ACC112 (cell line): ENCODE measurements around the gene CLCN5.

Experiments
- H2AFZ ChIP-seq: fragments of 200-600 bp; sonication (generic); one replicate; pipeline ENCODE4 v1.6.0; 2017; ENCODE audit warnings: antibody characterized with exemption, low read length; ENCODE audit not compliant: unreplicated experiment
- H3K27ac ChIP-seq: fragments of 200-600 bp; sonication (generic); 2 replicates; pipeline ENCODE4 v1.5.1; 2014; ENCODE audit warnings: low read depth, mild to moderate bottlenecking, antibody characterized with exemption, low read length, moderate library complexity
- H3K27me3 ChIP-seq: fragments of 200-600 bp; sonication (generic); 2 replicates; pipeline ENCODE4 v1.6.1; 2014; ENCODE audit warnings: mild to moderate bottlenecking, antibody characterized with exemption, low read length, moderate library complexity, mixed read lengths; ENCODE audit not compliant: insufficient read depth
- H3K36me3 ChIP-seq: fragments of 200-600 bp; sonication (generic); 2 replicates; pipeline ENCODE4 v1.6.1; 2016; ENCODE audit warnings: mild to moderate bottlenecking, antibody characterized with exemption, low read length, moderate library complexity, mixed read lengths; ENCODE audit not compliant: insufficient read depth
- H3K4me1 ChIP-seq: fragments of 200-600 bp; sonication (generic); one replicate; pipeline ENCODE4 v1.6.1; 2016; ENCODE audit warnings: low read length, mixed read lengths; ENCODE audit not compliant: insufficient read depth, unreplicated experiment, control insufficient read depth
- H3K4me3 ChIP-seq: fragments of 200-600 bp; sonication (generic); 2 replicates; pipeline ENCODE4 v1.5.1; 2014; ENCODE audit warnings: mild to moderate bottlenecking, low read depth, low read length
- H3K79me2 ChIP-seq: fragments of 200-600 bp; sonication (generic); one replicate; pipeline ENCODE4 v1.6.0; 2016; ENCODE audit warnings: low read length; ENCODE audit not compliant: control insufficient read depth, unreplicated experiment, insufficient read depth

The CLCN5 gene

DNA sequence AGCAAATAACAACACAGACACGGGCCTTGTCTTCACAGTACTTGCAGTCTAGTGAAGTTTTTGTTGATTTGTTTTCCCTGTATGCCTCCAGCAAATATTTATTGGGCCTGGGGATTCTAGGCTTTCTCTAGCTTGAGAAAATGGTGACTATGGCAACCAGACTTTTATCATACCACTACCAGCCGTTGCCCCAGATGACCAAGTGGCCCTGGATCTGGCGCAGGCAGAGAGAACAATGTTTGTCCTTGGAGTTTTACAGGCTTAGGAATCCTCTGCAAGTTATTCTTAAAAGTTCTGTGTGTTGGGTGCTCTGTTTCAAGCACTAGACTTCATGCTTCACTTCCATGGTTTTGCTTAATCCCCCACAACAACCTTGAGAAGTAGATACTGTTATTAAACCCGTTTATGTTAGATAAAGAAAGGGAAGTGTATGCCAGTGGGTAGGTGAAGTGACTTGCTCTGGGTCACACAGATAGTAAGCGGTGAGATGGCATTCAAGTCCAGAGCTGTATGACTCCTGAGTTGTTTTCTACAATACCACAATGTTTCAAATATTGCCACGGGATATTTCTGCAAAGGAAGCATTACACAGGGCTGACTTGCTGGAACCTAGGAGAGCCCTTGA, 183.8 kb downstream of the CLCN5 start:
- no peaks in the 10 kb centered on the region for H3K36me3 ChIP-seq
- no peaks in the 10 kb centered on the region for H3K79me2 ChIP-seq
- H2AFZ ChIP-seq = no peak overlapping the region
- H3K4me3 ChIP-seq = no peak overlapping the region
- 0 out of 2 replicates have a peak, but pooled peaks cover 3% of the 10 kb centered on the region for H3K27me3 ChIP-seq
- no peak overlapping the region for H3K27ac ChIP-seq
- H3K4me1 ChIP-seq = no peaks in the 10 kb centered on the region

DNA sequence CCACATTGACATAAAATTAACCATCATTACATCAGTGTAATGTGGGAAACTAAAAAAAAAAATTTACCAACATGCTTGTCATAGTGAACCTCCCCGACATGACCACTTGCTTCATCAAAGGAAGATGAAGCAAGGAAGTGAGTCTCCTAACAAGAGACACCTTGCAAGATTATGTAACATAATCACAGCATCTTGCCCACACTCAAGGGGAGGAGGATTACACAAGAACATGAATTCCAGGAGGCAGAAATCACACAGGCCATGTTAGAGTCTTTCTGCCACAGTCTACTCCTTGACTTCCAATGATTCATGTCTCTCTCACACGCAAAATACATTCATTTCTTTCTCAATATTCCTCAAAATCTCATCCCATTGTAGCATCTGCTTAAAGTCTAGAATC, 185.1 kb downstream of the CLCN5 start:
- Histone ChIP-seq H3K27me3 (0 out of 2 replicates have a peak, but pooled peaks cover 3% of the 10 kb centered on the region), H3K36me3 (no peaks in the 10 kb centered on the region), H3K27ac (no peak overlapping the region), H2AFZ (no peak overlapping the region), H3K79me2 (no peaks in the 10 kb centered on the region), H3K4me1 (no peaks in the 10 kb centered on the region), H3K4me3 (no peak overlapping the region)

DNA sequence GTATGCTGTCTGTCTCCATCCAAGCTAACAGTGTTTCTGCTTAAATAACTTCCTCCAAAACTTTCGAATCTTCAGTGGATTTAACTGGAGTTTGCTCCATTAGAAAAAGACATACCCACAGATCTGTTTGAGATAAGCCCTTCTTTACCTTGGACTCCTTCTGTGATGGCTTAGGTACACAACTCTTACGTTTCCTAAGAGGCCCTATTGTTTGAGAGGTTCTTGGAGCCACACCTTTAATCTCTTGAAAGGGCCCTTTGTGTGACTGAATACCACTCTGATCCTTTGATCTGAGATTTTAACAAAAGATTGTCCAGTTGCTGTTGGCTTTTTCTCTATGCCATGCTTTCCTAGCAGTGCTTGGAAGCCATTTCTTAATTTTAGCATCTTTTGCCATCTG, 185.9 kb downstream of the CLCN5 start:
- Histone ChIP-seq H3K4me1 (no peaks in the 10 kb centered on the region), H3K79me2 (no peaks in the 10 kb centered on the region), H3K4me3 (no peak overlapping the region), H3K27ac (no peak overlapping the region), H3K27me3 (0 out of 2 replicates have a peak, but pooled peaks cover 3% of the 10 kb centered on the region), H2AFZ (no peak overlapping the region), H3K36me3 (no peaks in the 10 kb centered on the region)

DNA sequence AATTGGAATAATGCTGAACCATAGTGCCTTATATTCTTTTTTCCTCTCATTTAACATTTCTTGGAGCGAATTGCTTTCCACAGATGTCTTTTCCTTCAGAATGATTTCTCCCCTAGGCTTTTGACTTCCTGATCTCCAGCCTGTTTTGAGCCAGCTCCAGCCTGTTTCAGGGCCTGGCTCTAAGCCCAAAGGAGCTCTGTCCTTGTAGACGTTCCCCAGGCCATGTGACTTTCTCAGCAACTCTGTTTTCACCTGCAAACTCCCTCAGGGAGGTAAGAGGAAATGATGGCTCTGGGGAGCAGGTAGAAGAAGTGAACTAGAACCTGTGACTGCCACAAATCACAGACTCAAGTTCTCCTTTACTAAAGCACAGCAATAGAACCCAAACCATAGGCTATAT, 189.3 kb downstream of the CLCN5 start:
- Histone ChIP-seq H3K36me3 (no peaks in the 10 kb centered on the region), H3K27me3 (0 out of 2 replicates have a peak, but pooled peaks cover 3% of the 10 kb centered on the region), H3K4me1 (no peaks in the 10 kb centered on the region), H2AFZ (no peak overlapping the region), H3K79me2 (no peaks in the 10 kb centered on the region), H3K27ac (no peak overlapping the region), H3K4me3 (no peak overlapping the region)

DNA sequence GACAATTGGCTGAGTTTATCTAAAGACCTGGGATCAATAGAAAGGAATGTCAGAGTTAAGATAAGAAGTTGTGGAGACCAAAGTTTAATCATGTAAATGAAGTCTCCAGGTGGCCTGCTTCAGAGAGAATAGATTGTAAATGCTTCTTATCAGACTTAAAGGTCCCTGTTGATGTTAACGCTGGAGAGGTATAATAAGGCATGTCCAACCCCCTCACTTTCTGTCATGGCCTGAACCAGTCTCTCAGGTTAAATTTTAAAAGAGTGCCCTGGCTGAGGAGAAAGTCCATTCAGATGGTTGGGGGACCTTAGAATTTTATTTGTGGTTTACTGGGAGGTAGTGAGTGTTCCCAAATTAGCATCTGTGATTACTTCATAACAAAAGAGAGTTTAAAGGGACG, 191.7 kb downstream of the CLCN5 start:
- no peaks in the 10 kb centered on the region for H3K36me3 ChIP-seq
- no peaks in the 10 kb centered on the region for H3K27me3 ChIP-seq
- no peak overlapping the region for H3K4me3 ChIP-seq
- H3K4me1 ChIP-seq = no peaks in the 10 kb centered on the region
- H2AFZ ChIP-seq = no peak overlapping the region
- no peaks in the 10 kb centered on the region for H3K79me2 ChIP-seq
- H3K27ac ChIP-seq = no peak overlapping the region

DNA sequence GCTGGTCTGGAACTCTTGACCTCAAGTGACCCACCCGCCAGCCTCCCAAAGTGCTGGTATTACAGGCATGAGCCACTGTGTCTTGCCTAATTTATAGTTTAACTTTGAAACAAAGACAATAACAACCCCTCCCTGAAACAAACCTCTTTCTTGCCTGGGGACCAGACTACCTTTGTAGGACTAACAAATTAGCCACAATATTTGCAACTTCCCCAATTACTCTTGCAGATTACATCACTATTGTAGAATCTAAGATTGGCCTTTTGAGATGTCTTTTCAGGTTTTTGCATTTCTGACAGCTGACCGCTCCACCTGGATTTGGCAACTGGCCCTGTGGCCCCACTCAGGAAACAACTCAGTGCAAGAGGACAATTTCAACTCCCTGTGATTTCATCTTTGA, 193.6 kb downstream of the CLCN5 start:
- Histone ChIP-seq H3K36me3 (no peaks in the 10 kb centered on the region), H3K4me3 (no peak overlapping the region), H2AFZ (no peak overlapping the region), H3K27me3 (no peaks in the 10 kb centered on the region), H3K27ac (no peak overlapping the region), H3K4me1 (no peaks in the 10 kb centered on the region), H3K79me2 (no peaks in the 10 kb centered on the region)

DNA sequence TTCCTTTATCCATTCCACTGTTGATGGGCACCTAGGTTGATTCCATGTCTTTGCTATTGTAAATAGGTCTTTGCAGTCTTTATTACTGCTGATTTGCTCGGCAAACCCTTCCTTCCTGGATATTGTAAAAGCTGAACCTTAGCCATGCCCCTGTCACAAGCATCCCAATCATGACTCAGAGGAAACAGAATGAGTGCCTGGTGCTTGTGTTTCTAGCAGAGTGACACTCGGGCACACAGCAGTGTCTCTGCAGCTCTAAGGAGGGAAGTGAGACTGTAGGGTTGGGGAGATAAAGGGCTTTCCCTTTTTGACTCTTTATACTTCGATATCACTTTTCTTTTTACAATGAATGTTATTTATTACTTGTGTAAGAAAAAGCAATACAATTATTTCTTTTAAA, 195.1 kb downstream of the CLCN5 start:
- no peaks in the 10 kb centered on the region for H3K79me2 ChIP-seq
- no peak overlapping the region for H3K4me3 ChIP-seq
- H3K27ac ChIP-seq = no peak overlapping the region
- no peaks in the 10 kb centered on the region for H3K4me1 ChIP-seq
- no peaks in the 10 kb centered on the region for H3K36me3 ChIP-seq
- no peak overlapping the region for H2AFZ ChIP-seq
- H3K27me3 ChIP-seq = no peaks in the 10 kb centered on the region

DNA sequence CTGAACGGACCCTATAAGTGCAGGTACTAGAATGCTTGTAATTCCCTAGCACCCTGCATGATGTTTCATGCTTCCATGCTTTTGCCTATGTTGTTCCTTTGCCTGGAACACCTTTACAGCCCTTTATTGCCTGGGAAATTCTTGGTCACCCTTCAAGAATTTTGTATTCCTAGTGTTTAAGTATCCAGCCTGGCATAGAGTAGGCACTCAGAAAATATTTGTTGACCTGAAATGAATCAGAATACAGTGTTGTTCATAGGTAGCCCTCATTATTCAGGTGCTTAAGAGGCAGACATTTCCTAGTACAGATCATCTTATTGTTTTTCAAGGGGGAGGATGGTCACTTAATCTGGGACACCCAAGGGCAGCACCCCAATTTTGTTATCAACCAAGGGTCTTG, 203.1 kb downstream of the CLCN5 start:
- peaks cover 12% of the 10 kb centered on the region for H3K27me3 ChIP-seq
- no peaks in the 10 kb centered on the region for H3K4me1 ChIP-seq
- H3K79me2 ChIP-seq = no peaks in the 10 kb centered on the region
- H3K27ac ChIP-seq = no peak overlapping the region
- no peak overlapping the region for H2AFZ ChIP-seq
- no peaks in the 10 kb centered on the region for H3K36me3 ChIP-seq
- no peak overlapping the region for H3K4me3 ChIP-seq

DNA sequence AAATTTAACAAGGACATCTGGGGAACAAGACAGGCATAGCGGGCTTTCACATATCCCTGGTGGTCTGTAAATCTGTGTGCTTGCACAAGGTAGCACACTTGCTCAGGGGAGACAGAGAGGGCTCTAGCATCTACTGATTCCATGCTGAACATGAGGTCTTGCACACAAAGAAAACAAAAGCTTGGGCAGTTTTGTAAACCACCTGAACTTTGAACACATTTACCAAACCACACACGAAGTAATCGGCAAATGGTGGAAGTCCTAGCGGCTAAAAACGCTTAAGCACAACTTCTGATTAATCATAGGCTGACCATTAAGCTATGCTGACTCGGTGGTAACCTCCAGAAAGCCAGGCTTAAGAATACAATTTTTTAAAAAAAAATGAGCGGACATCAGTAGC, 225.6 kb downstream of the CLCN5 start:
- Histone ChIP-seq H2AFZ (no peak overlapping the region), H3K27me3 (no peaks in the 10 kb centered on the region), H3K4me1 (no peaks in the 10 kb centered on the region), H3K4me3 (no peak overlapping the region), H3K79me2 (no peaks in the 10 kb centered on the region), H3K27ac (no peak overlapping the region), H3K36me3 (no peaks in the 10 kb centered on the region)
